AG04450 (cell line): ENCODE results near the gene TMPRSS2. TPM values are rescaled to one million over a fixed set of nuclear protein-coding genes. Genes with fewer than 3 reads are reported as not detected.
"Not testable (repeated sequence)": the region's sequence is repeated elsewhere in the genome, so short reads cannot be mapped to it uniquely, and the experiment has no call there.

ENCODE experiments used
- CTCF ChIA-PET: fragments of 300-600, 350-600 bp; formaldehyde crosslinking; extraction: SDS; loops from one replicate; lab custom pipeline; 2022; ENCODE audit warnings: antibody characterized with exemption, inconsistent platforms; lab: Charles Lee
- POLR2A ChIA-PET: fragments of 350-600 bp; formaldehyde crosslinking; extraction: SDS; loops from one replicate; lab custom pipeline; 2021; ENCODE audit warnings: antibody characterized with exemption, inconsistent platforms; lab: Yijun Ruan, JAX
- DNase-seq: peaks from one replicate; pipeline ENCODE4 v3.0.0-alpha.2; 2011; ENCODE audit warnings: low read depth, low spot score
- H3K27ac ChIP-seq: one replicate; pipeline ENCODE4 v1.5.1; 2012; ENCODE audit warnings: low read depth, low read length, control low read depth
- H3K27me3 ChIP-seq: one replicate; pipeline ENCODE4 v1.6.0; 2012; ENCODE audit warnings: low read length; ENCODE audit not compliant: control insufficient read depth, insufficient read depth
- H3K4me3 ChIP-seq: 2 replicates; pipeline ENCODE4 v1.5.1; 2011; ENCODE audit warnings: mild to moderate bottlenecking, low read depth, low read length, control low read depth
- H3K9me3 ChIP-seq: 2 replicates; pipeline ENCODE4 v1.5.1; 2012; ENCODE audit warnings: low read length; ENCODE audit not compliant: control insufficient read depth, insufficient read depth
- polyA plus RNA-seq: library from polyadenylated mRNA; depleted of rRNA; stranded (reverse); fragments of >200 nt; gene quantifications from 2 replicates; pipeline ENCODE4 v1.2.3, GENCODE V29; 2011; rRNA removed
- small RNA-seq: library from RNA; depleted of rRNA; stranded (forward); fragments of <200 nt; gene quantifications from one replicate; pipeline ENCODE3, GENCODE V24; 2012; ENCODE audit warnings: low read depth; ENCODE audit not compliant: insufficient read length
- TF ChIP-seq, protein P1 (sequence below): IDR thresholded peaks from 2 replicates; pipeline ENCODE4 v1.5.1; 2011; ENCODE audit warnings: low read depth, low read length, control low read depth, inconsistent platforms

Gene TMPRSS2
- polyA plus RNA-seq, 1 experiment: not detected

GRCh38 chr21:41418393-41418792 is 89.6 kb downstream of the TMPRSS2 start:
- ChIA-PET POLR2A (no interaction called here), CTCF (no interaction called here)
- no peak overlapping the region for H3K4me3 ChIP-seq
- H3K9me3 ChIP-seq: no peaks in the 10 kb centered on the region; the same call in 1 of the 2 replicates
- TF ChIP-seq, protein P1, sequence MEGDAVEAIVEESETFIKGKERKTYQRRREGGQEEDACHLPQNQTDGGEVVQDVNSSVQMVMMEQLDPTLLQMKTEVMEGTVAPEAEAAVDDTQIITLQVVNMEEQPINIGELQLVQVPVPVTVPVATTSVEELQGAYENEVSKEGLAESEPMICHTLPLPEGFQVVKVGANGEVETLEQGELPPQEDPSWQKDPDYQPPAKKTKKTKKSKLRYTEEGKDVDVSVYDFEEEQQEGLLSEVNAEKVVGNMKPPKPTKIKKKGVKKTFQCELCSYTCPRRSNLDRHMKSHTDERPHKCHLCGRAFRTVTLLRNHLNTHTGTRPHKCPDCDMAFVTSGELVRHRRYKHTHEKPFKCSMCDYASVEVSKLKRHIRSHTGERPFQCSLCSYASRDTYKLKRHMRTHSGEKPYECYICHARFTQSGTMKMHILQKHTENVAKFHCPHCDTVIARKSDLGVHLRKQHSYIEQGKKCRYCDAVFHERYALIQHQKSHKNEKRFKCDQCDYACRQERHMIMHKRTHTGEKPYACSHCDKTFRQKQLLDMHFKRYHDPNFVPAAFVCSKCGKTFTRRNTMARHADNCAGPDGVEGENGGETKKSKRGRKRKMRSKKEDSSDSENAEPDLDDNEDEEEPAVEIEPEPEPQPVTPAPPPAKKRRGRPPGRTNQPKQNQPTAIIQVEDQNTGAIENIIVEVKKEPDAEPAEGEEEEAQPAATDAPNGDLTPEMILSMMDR: no peak
- no peak for DNase-seq
- H3K27me3 ChIP-seq: peaks cover 2% of the 10 kb centered on the region
- no peak overlapping the region for H3K27ac ChIP-seq

DNA sequence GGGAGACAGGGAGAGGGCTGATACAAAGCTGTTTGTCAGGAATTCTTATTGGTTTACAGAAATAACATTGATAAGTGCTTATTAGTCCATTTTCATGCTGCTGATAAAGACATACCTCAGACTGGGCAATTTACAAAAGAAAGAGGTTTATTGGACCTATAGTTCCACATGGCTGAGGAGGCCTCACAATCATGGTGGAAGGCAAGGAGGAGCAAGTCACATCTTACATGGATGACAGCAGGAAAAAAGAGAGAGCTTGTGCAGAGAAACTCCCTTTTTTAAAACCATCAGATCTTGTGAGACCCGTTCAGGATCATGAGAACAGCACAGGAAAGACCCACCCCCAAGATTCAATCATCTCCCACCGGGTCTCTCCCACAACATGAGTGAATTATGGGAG is 90.5 kb downstream of the TMPRSS2 start:
- POLR2A ChIA-PET: not testable (repeated sequence)

More for the DNA sequence above, 90.5 kb downstream of the TMPRSS2 start:
- DNase-seq, H3K27me3 ChIP-seq, H3K4me3 ChIP-seq, H3K27ac ChIP-seq, H3K9me3 ChIP-seq, CTCF ChIA-PET: not testable (repeated sequence)

Small RNA genes within 50 kb of the gene (small RNA-seq; reads per million reads assigned to genes)
- not detected for gene RF00421

Other genes with a start within 250 kb of the TMPRSS2 start
- not detected in 2 replicates for gene FAM3B, start 191.4 kb downstream of the TMPRSS2 start, polyA plus RNA-seq
- 0.76 and 0.82 TPM in 2 replicates for gene MX2, start 146.1 kb downstream of the TMPRSS2 start, polyA plus RNA-seq
- 1.1 and 1.3 TPM in 2 replicates for gene MX1, start 81.9 kb downstream of the TMPRSS2 start, polyA plus RNA-seq